Stomach smooth muscle (tissue), 2 donors: ENCODE results near the gene FAM184B.

Experiments
- H3K27ac ChIP-seq: one replicate; pipeline ENCODE4 v1.7.0; 2013; ENCODE audit warnings: mild to moderate bottlenecking, low read length, inconsistent platforms
- H3K27me3 ChIP-seq, 2 donors: one replicate each; pipeline ENCODE4 v1.7.0; 2013; ENCODE audit warnings: low read length in 2 of 2; ENCODE audit not compliant: insufficient read depth in 2 of 2, control insufficient read depth in 1 of 2
- H3K36me3 ChIP-seq, 2 donors: one replicate each; pipeline ENCODE4 v1.7.0; 2013; ENCODE audit warnings: low read length in 2 of 2; ENCODE audit not compliant: control insufficient read depth in 2 of 2, insufficient read depth in 2 of 2
- H3K4me1 ChIP-seq: one replicate; pipeline ENCODE4 v1.7.0; 2013; ENCODE audit warnings: low read length; ENCODE audit not compliant: control insufficient read depth, insufficient read depth
- H3K4me3 ChIP-seq, 2 donors: one replicate each; pipeline ENCODE4 v1.7.0; 2013; ENCODE audit warnings: low read length in 2 of 2
- H3K9ac ChIP-seq, 2 donors: one replicate each; pipeline ENCODE4 v1.7.0; 2013; ENCODE audit warnings: low read length in 2 of 2, mild to moderate bottlenecking in 1 of 2
- H3K9me3 ChIP-seq, 2 donors: one replicate each; pipeline ENCODE4 v1.7.0; 2013; ENCODE audit warnings: low read length in 2 of 2; ENCODE audit not compliant: control insufficient read depth in 2 of 2
- donor health status: healthy.
- donor health status: Pancreatic carcinoma.

FAM184B gene

GRCh38 chr4:17580969-17581368, 200.5 kb downstream of the FAM184B start:
- Histone ChIP-seq H3K36me3 (peaks cover 29 to 39% of the 10 kb centered on the region in 2 donors), H3K4me3 (no peak overlapping the region), H3K27ac (no peak overlapping the region)

More at GRCh38 chr4:17580969-17581368, 200.5 kb downstream of the FAM184B start:
- H3K27me3 ChIP-seq, result no peaks in the 10 kb centered on the region
- no peaks in the 10 kb centered on the region for H3K9me3 ChIP-seq
- no peak overlapping the region for H3K9ac ChIP-seq
- H3K4me1 ChIP-seq, result peaks cover 30% of the 10 kb centered on the region
